LoVo (cell line): Measurements from ENCODE around the gene COL23A1.

Source experiments
- DNase-seq: peaks from one replicate; pipeline ENCODE4 v3.0.0-alpha.2; 2016; ENCODE audit warnings: low spot score

Gene COL23A1

GRCh38 chr5:178391480-178391879 lies 198.7 kb downstream of the COL23A1 start:
- no peak for DNase-seq

DNA sequence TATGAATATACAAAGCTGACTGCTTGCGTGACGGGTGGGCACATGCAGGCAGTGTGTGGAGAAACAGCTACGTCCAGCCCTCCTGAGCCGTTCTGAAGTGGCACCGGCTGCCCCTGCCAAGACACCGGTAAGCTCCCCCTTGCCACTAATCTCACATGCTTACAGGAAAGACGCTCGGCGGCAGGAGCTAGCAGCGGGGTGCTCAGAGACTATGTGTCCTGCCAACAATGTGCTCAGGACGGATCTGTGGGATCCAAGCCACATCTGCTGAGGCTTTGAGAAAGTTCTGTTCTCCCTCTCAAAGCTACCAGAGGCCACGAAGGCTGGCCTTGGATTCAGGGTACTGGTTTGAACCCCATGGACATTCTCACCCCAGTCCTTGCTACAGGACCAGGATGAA lies 200.4 kb downstream of the COL23A1 start:
- DNase-seq = no peak

DNA sequence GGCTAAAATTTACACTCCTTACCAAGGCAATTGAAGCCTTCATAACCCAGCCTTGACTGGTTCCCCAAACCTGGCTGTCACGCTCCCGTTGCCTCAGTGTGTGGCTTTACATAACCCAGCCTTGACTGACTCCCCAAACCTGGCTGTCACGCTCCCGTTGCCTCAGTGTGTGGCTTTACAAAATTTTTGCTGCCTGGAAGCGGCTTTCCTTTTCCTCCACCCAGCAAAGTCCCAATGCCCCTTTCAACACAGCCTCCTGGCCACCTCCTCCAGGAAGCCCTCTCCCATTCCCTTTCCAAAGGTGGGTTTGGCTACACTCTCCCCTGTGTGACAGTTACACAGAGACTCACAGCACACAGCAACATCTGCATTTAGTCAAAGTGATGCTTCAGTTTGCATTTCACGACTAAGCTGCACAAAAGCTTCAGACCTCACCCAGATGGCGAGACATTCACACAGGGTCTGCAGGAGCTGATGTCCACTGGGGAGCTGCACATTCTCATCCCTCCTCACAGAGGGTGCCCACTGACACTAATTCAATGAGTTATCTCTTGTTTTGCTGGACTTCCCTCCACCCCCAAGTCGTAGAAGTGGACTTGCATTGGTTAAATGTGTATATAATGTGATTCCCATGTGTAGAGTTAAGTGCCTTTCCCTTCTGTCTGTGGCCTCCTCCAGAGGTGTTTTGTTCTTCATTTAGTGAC lies 201.0 kb downstream of the COL23A1 start:
- DNase-seq = no peak

DNA sequence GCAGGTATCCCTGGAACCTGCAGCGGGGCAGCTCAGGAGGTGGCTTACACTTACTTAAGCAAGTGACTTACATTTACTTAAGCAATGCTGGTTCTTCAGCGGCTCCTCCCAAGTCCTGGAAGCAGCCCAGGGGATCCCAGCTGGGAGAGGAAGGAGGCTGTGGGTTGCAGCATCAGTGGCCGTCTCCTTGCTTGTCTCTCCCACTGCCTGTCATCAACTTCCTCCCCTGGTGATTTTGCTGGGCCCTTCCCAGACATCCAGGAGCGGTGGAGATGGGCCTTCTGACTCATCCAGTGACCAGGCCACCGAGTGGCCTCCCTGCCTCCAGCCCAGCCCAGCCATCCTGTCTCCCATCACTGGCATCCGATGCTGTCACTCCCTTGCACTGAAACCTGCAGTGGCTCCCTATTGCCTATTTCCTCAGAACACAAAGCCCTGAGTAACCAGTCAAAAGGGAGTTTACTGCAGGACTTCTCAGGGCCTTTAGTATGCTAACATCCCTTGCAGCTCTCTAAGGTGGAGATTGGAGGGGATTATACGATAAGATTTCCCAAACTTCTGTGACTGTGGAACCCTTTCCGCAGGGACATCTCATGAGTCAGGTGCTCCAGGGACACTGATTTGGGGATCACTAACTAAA lies 201.7 kb downstream of the COL23A1 start:
- no peak for DNase-seq

DNA sequence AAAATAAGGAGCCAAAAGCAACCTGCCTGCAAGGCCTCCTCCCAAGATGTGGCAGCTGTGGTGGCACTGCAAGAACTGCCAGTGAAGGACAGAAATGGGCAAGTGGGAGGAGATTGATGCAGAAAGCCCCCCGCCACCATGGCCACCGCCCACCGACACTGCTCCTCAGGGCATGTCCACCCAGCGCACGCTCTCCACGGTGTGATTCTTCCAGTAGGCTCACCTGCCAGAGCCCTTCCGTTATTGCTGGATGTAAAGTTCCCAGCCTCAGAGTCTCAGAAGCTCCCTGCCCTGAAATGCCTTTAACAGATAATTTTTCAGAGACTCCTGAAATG lies 202.4 kb downstream of the COL23A1 start:
- DNase-seq = no peak

- no peak for DNase-seq
These were observed 202.9 kb downstream of the COL23A1 start for GRCh38 chr5:178387061-178387855.

- DNase-seq = no peak
These were observed 203.8 kb downstream of the COL23A1 start for GRCh38 chr5:178386336-178386931.

GRCh38 chr5:178385496-178385890 lies 204.7 kb downstream of the COL23A1 start:
- DNase-seq = no peak

DNA sequence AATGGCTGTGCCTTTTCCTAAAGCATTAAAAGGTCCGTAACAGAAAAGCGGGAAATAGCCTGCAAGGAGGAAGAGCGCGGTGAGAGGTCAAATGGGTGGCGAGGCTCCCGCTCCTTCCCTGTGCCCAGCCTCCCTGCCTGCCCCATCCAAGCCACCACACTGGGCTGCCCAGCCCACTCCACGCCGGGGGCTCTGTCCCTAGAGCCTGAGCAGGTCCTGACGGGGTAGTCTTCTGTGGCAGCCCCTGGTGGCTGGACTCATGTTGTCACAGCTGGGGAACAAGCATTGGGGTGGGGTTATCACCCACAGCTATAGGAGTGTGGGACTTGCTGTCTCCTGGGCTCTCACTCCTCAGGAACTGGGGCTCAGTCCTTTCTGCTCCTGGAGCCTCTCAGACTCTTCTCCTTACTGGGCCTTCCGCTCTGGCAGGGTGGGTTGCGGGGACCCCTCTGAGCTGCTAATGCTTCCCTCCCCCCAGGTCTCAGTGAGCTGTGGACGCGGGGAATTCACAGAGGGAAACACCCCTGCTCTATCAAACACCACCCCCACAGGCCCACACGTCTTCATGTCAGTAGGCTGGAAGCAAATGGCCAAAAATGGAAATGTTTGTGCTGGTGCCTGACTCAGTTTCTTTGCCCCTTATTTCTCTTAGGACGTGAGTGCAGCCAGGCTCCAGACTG lies 205.2 kb downstream of the COL23A1 start:
- no peak for DNase-seq

DNA sequence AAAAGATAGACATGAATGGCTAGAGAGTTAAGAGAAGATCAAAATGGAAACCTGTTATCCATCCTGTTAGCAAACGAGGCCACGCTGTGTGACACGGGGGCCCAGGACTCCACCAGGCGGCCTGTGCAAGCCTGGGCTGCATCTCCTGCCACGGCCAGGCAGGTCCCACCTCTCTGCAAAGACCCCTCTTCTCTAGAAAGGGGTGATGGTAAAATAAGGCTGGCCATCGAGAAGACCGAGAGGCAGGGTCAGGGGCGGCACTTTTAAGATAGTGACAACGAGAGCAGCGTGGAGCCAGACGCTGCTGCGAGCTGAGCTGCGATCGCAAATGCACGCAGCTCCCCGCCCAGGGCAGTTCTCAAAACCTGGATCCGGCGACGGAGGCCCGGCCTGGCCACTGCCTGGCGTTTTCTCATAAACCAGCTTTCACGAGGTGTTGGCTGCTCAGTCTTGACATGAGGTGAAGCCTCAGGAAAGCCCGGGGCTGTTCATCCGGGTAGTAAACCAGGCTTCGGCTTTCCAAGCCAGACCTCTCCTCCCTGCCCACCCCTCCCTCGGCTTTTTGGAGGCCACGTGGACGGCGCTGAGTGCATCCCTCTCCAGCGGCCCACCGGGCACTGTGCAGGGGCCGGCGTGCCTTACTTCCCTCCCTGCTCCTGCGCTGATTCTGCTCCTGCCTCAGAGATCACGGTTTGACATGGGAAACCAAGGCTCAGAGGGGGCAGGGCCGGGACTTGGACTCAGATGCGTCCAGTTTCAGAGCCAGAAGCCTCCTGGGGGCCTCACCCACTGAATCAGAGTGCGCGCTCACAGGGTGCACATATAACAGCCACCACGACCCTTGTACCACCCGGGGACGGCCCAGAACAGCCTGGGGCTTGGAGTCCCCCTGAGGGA lies 206.0 kb downstream of the COL23A1 start:
- no peak for DNase-seq

- DNase-seq = no peak
These were observed 206.8 kb downstream of the COL23A1 start for GRCh38 chr5:178383301-178383918.

DNA sequence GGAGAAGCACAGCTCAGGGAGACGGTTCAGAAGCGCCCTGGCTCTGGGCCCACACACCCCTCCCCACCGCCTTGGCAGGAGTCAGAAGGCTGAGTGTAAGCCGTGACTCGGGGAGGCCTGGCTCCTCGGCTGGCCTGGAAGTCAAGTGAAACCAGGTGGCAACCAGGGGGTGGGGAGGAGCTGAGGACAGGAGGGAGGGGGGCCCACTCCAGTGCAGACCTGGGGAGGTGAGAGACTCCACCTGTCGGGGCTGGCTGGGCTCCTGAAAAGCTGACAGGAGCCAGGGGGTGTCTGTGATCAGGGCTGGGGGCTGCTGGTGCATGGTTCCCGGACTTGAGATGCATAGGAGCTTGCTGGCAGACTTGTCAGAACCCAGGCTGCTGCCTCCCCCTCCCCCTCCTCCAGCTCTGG lies 207.4 kb downstream of the COL23A1 start:
- DNase-seq = no peak

- no peak for DNase-seq
These were observed 208.1 kb downstream of the COL23A1 start for GRCh38 chr5:178381921-178382695.

DNA sequence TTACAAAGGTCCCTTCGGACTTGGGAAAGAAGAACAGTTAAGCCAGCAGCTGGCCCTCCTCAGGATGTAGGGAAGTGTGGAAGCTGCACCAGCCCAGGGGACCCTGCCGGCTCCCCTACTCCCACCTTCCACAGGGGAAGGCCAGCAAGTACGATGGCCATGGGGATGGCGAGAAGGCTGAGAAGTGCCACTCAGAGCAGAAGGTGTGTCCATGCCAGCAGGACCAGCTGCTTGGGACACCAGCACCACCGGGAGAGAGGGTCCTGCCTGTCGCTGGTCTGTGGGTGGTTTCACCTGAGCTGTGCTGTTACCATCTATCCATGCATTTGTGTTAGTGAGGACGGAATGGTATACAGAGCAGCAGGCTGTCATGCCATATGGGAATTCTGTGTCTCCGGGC lies 209.0 kb downstream of the COL23A1 start:
- DNase-seq = no peak

DNA sequence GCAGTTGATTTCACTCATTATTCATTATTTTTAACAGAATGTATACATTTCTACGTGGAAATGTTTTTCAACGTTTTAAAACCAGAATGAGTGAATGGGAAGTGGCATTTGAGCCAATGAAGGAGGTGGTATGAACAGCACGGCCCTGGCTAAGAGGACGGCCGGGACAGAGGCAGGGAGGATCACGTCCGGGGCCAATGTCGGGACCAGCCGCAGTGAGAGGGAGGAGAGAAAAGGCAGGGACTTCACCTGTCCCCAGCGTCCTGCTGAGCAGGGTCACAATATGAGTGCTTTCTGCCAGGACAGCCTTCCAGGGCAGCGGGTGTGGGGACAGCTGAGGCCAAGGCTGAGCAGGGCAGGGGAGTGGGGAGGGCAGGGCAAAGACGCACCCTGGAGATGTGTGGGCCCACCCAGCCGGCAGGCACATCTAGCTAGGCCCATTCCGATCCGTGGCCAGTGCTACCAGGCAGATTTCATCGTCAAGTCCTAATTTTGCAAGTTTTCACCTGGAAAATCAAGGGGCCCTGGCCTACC lies 209.6 kb downstream of the COL23A1 start:
- no peak for DNase-seq

- no peak for DNase-seq
These were observed 210.1 kb downstream of the COL23A1 start for GRCh38 chr5:178380086-178380485.

DNA sequence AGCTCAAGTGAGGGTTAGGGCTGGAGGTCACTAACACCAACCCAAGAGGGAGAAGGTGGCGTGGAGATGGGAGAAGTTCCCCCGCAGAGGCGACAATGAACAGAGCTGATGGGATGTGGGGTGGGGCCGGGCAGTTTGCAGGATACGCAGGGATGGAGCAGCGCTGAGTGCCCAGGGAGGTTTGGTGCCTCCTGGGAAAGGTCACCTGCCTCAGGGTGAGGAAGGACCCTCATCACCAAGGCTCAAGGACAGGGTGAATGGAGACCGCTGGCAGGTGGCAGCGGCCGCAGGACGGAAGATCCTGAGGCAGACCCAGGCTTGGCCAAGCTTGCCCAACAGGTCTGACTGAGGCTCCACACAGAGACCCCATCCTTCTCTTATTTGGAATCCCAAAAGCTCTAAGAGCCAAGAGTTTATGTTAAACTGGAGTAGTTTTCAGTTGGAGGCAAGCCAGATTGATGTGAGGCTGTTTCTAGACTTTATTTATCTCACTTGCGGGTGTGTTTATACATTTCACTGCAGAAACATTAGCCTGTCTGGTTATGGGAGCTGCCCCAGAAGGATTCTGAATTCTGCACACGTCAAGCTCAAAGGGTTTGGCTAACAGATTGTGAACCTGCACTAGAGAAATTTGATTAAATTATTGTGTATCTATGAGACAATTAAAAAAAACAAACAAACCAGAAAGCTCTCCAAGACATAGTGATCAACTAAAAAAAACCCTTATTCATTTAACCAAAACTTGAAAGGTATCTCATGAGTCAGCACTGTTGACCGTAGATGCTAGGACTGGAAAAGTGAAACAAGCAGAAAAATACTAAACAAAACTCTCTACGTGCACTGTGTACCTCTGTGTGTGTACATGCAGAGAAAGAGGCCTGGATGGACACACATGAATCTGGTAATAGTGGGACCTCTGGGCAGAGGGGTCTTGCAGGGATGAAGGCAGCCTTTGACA lies 211.4 kb downstream of the COL23A1 start:
- DNase-seq = no peak

DNA sequence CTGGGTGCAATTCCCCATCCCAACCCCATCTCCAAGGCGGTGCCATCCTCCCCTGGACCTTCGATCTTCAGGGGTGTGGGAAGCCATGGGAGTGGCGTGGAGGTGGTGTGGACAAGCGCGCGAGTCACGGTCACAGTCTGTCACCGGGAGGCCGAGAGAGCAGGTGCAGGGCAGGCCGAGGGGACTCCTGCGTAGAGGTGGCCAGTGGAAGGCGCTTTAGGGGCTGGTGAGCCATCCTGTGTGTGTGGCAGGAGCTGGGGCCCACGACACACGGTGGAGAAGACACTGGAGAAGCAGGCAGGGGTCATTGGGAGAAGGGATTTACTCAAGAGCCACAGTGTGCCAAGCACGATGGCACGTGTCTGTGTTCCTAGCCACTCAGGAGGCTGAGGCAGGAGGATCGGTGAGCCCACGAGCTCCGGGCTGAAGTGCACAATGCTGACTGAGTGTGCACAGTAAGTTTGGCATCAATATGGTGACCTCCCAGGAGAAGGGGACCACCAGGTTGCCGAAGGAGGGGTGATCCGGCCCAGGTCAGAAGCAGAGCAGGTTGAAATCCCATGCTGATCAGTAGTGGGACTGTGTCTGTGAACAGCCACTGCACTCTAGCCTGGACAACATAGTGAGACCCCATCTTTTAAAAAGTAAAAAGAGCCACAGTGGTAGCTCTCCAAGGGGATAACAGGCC lies 212.5 kb downstream of the COL23A1 start:
- no peak for DNase-seq
